Measurements from ENCODE around the gene TCEA2. TPM values are rescaled to one million over a fixed set of nuclear protein-coding genes. Genes with fewer than 3 reads are reported as not detected.

The TCEA2 gene
- total and polyA plus RNA-seq, 2 of the 13 experiments (the other 11 are each of a cell fraction or from before 2014, with no cell fraction given), result 28.1 to 33.7 TPM

- TF ChIP-seq, protein P1, sequence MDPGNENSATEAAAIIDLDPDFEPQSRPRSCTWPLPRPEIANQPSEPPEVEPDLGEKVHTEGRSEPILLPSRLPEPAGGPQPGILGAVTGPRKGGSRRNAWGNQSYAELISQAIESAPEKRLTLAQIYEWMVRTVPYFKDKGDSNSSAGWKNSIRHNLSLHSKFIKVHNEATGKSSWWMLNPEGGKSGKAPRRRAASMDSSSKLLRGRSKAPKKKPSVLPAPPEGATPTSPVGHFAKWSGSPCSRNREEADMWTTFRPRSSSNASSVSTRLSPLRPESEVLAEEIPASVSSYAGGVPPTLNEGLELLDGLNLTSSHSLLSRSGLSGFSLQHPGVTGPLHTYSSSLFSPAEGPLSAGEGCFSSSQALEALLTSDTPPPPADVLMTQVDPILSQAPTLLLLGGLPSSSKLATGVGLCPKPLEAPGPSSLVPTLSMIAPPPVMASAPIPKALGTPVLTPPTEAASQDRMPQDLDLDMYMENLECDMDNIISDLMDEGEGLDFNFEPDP (CRISPR knock-in tag; conservative IDR thresholded peaks at IDR 0.05), result 0 out of 2 replicates have a peak, but pooled peaks have one; percentile 5
- TF ChIP-seq GTF2F1 (IDR thresholded peaks at IDR 0.05; ENCODE audit: low read length) (no peak), NR2F1 (CRISPR knock-in tag; IDR thresholded peaks at IDR 0.05) (no peak), TBL1XR1 (IDR thresholded peaks at IDR 0.05; ENCODE audit: borderline replicate concordance, low read length, partially characterized antibody) (no peak), NFYB (CRISPR knock-in tag; IDR thresholded peaks at IDR 0.05) (no peak), ESRRA (CRISPR knock-in tag; IDR thresholded peaks at IDR 0.05; ENCODE audit: low read depth) (peak; percentile 58; the same call in 1 of the 2 replicates), ZNF703 (CRISPR knock-in tag; IDR thresholded peaks at IDR 0.05; ENCODE audit: borderline replicate concordance) (0 out of 2 replicates have a peak, but pooled peaks have one; percentile 22), HNRNPL (IDR thresholded peaks at IDR 0.05; ENCODE audit: low read depth, low read length) (peak; percentile 69; the same call in 1 of the 2 replicates), ZNF414 (CRISPR knock-in tag; IDR thresholded peaks at IDR 0.05) (no peak), TFAP4 (IDR thresholded peaks at IDR 0.05; ENCODE audit: borderline replicate concordance, low read depth) (peak; percentile 56; the same call in 1 of the 2 replicates), ZNF687 (CRISPR knock-in tag; IDR thresholded peaks at IDR 0.05) (peak; percentile 62), ZHX1 (CRISPR knock-in tag; IDR thresholded peaks at IDR 0.05; ENCODE audit: low read depth) (no peak), CREM (IDR thresholded peaks at IDR 0.05) (peak; percentile 3; the same call in 1 of the 2 replicates), CREM (CRISPR knock-in tag; IDR thresholded peaks at IDR 0.05) (no peak), ATF2 (CRISPR knock-in tag; IDR thresholded peaks at IDR 0.05) (no peak; the same call in 1 of the 2 replicates), ZNF605 (CRISPR knock-in tag; IDR thresholded peaks at IDR 0.05) (peak; percentile 94), ZNF788 (CRISPR knock-in tag; IDR thresholded peaks at IDR 0.05; ENCODE audit: borderline replicate concordance) (0 out of 2 replicates have a peak, but pooled peaks have one; percentile 8)
These were observed 1.2 kb downstream of the TCEA2 start (continued) for GRCh38 chr20:64064145-64064698.
